H1 (cell line): ENCODE results near the gene SLC2A4.

Experiments
- BACH1 ChIP-seq: IDR thresholded peaks from 2 replicates; pipeline ENCODE4 v1.6.1; 2012; ENCODE audit warnings: low read length, improper control_type of control experiment
- CHD2 ChIP-seq: IDR thresholded peaks from 2 replicates; pipeline ENCODE4 v1.6.1; 2012; ENCODE audit warnings: low read length, improper control_type of control experiment
- JUN ChIP-seq: IDR thresholded peaks from 2 replicates; pipeline ENCODE4 v1.6.1; 2011; ENCODE audit warnings: low read depth, mild to moderate bottlenecking, improper control_type of control experiment, low read length
- POLR2A ChIP-seq, 2 experiments: IDR thresholded peaks; 1 replicate in 1 of 2; 2 replicates in 1 of 2; pipeline ENCODE4 v1.6.1; 2011; ENCODE audit warnings: low read depth in 2 of 2, low read length in 2 of 2, mild to moderate bottlenecking in 2 of 2; ENCODE audit errors: control extremely low read depth in 1 of 2
- POLR2AphosphoS5 ChIP-seq: IDR thresholded peaks from 2 replicates; pipeline ENCODE4 v1.6.1; 2011; ENCODE audit warnings: low read depth, low read length
- TF ChIP-seq, protein P1 (sequence below), 3 experiments: IDR thresholded peaks; 1 replicate in 2 of 3; 2 replicates in 1 of 3; pipeline versions ENCODE4 v1.5.1 to v1.6.1; 2011; ENCODE audit warnings: low read length in 3 of 3, mild to moderate bottlenecking in 3 of 3, inconsistent platforms in 2 of 3, low read depth in 1 of 3, moderate library complexity in 1 of 3; ENCODE audit not compliant: insufficient read depth in 1 of 3; ENCODE audit errors: control extremely low read depth in 1 of 3
- TF ChIP-seq, protein P2 (sequence below): IDR thresholded peaks from 2 replicates; pipeline ENCODE4 v1.6.1; 2012; ENCODE audit warnings: low read length, inconsistent platforms
- TF ChIP-seq, protein P3 (sequence below): IDR thresholded peaks from 2 replicates; pipeline ENCODE4 v1.6.1; 2011; ENCODE audit warnings: low read length, improper control_type of control experiment

DNA sequence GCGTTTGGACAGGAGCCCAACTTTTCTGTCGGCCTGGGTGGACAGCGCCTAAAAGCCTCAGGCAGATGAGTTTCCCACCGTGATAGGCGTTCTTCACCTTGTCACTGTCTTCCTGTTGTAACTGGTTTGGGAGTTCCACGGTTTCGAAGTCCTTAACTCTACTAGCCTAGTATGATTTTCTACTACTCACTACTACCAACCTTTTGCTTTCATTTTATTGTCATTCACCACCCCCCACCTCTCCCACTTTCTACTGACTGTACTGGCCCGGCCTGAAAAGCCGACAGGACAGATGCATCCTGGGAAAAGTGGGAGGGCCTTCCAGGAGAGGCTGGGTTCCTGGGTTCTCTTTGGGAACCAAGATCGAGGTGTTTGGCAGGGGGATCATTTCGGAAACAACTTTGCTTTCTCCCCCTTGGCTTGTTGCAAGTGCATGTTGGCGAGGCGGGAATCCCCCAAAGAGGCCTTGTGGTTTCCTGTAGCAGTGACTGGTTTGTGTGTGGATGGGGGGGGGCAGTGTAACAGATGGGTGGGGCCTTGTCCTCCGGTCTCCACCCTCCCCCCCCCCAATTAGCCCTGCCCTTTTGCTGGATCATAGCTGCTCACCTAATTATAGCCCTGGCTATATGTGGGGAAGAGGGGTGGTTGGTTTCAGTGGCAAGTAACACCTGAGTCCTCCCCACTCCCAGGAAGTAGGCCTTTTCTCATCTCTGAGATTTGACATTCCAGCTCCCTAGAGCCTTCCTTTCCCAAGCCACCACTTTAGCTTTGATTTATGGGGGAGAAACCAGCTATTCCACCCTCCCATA is 27.3 kb downstream of the SLC2A4 start:
- TF ChIP-seq POLR2A (IDR thresholded peaks at IDR 0.05; ENCODE audit: control extremely low read depth in 1 of 2, low read depth in 2 of 2, low read length in 2 of 2) (peak; percentile 50 to 66), BACH1 (no peak), JUN (no peak), POLR2AphosphoS5 (peak; percentile 16; the same call in 1 of the 2 replicates), CHD2 (no peak)
- TF ChIP-seq, protein P1, sequence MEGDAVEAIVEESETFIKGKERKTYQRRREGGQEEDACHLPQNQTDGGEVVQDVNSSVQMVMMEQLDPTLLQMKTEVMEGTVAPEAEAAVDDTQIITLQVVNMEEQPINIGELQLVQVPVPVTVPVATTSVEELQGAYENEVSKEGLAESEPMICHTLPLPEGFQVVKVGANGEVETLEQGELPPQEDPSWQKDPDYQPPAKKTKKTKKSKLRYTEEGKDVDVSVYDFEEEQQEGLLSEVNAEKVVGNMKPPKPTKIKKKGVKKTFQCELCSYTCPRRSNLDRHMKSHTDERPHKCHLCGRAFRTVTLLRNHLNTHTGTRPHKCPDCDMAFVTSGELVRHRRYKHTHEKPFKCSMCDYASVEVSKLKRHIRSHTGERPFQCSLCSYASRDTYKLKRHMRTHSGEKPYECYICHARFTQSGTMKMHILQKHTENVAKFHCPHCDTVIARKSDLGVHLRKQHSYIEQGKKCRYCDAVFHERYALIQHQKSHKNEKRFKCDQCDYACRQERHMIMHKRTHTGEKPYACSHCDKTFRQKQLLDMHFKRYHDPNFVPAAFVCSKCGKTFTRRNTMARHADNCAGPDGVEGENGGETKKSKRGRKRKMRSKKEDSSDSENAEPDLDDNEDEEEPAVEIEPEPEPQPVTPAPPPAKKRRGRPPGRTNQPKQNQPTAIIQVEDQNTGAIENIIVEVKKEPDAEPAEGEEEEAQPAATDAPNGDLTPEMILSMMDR (IDR thresholded peaks at IDR 0.05; ENCODE audit: control extremely low read depth in 1 of 3, insufficient read depth in 1 of 3, low read depth in 1 of 3, low read length in 3 of 3), result no peak
- TF ChIP-seq, protein P2, sequence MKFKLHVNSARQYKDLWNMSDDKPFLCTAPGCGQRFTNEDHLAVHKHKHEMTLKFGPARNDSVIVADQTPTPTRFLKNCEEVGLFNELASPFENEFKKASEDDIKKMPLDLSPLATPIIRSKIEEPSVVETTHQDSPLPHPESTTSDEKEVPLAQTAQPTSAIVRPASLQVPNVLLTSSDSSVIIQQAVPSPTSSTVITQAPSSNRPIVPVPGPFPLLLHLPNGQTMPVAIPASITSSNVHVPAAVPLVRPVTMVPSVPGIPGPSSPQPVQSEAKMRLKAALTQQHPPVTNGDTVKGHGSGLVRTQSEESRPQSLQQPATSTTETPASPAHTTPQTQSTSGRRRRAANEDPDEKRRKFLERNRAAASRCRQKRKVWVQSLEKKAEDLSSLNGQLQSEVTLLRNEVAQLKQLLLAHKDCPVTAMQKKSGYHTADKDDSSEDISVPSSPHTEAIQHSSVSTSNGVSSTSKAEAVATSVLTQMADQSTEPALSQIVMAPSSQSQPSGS, result no peak
- TF ChIP-seq, protein P3, sequence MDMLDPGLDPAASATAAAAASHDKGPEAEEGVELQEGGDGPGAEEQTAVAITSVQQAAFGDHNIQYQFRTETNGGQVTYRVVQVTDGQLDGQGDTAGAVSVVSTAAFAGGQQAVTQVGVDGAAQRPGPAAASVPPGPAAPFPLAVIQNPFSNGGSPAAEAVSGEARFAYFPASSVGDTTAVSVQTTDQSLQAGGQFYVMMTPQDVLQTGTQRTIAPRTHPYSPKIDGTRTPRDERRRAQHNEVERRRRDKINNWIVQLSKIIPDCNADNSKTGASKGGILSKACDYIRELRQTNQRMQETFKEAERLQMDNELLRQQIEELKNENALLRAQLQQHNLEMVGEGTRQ, result no peak
